SU-DHL-6 (cell line): ENCODE results near the gene GRIA3.

Experiments used
- CTCF ChIP-seq: fragments of 200-600 bp; sonication (generic); IDR thresholded peaks from one replicate; pipeline ENCODE4 v1.5.1; 2017; ENCODE audit warnings: antibody characterized with exemption, mild to moderate bottlenecking, low read length, moderate library complexity; ENCODE audit not compliant: insufficient read depth, poor library complexity, severe bottlenecking
- EZH2phosphoT487 ChIP-seq: fragments of 200-600 bp; sonication (generic), shearing (Covaris generic); conservative IDR thresholded peaks from 2 replicates; pipeline ENCODE4 v1.6.1; 2018; ENCODE audit warnings: mild to moderate bottlenecking, antibody characterized with exemption, low read length, moderate library complexity, mixed read lengths

DNA sequence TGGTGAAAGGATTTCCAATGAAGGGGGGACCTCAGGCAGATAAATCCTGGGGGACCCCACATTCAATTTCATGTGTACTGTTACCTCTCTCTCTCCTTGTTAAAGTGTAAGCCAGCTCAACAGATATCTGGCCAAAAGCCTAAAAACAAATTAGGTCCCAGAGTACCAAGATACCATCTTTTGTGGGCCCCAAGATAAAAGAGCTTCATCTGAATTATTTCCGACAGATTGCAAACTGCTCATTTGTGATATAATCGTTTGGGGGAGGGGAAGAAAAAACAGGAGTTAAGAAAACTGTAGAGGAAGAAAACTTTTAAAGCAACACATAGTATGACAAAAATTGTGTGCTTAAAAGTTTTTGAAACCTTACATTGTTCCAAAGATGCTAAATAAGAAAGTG is 33.6 kb downstream of the GRIA3 start:
- no peak for TF ChIP-seq CTCF
- no peak for TF ChIP-seq EZH2phosphoT487
